LoVo (cell line): ENCODE results near the gene DSC2.
A peak's percentile ranks its signal among the peaks of the same experiment; 100 is the strongest.
"Not testable (repeated sequence)": the region's sequence is repeated elsewhere in the genome, so short reads cannot be mapped to it uniquely, and the experiment has no call there.

ENCODE experiments used
- DNase-seq: peaks from one replicate; pipeline ENCODE4 v3.0.0-alpha.2; 2016; ENCODE audit warnings: low spot score

DSC2 gene

DNA sequence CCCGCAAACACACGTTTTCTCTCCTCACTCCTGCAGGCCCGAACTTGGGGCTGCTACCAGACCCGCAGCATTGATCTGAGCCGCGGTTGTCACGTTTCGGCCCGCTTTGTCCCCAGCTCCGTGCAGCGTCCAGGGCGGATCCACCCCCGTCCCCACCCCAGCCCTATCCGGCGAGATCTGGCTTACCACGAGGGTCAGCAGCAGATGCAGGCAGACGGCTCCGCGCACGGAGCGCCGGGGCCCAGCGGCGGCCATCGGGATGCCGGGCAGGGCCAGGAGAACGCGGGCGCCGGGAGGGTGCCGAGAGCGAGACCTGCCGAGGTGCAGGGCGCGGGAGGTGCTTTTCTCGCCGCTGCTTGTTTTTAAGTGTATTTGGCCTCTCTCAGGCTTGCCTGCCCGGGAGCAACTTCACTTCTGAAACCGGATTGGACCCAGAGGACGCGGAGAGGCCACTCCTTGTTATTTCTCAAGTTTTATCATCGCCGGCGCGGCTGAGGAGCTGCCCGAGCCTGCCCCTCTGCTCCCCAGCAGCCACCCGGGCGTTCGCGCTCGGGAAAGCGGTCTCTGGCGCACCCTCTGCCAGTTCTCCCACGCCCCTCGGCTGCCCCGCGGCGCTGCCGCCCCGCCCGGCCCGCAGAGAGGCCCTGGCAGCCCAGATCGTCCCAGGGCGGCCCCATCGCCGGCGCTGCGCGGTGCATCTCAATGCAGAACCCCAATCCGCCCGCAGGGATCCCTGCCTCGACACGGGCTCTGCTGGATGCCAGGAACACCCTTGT, 59.6 kb downstream of the DSC2 start, which contains the start of gene DSC3:
Gene DSC3 (minus strand): TSS at position 337 of the 776 bp plus-strand sequence. CDS start 82 bp downstream, at position 255.
- DNase-seq = peak; percentile 59

DNA sequence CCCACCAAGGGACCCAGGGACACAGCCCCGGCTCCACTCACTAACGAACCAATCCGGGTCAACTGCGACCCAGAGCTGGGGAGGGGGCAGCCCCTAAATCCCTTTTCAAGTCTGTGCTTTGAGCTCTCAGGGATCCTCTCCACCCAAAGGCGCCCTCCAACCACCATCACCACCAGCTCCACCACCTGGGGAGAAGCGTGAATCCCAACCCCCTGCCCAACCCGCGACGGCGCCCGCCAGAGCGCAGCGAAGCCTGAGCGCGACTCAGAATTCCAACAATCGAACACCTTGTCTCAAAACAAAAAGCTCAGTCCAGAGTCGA, 60.2 kb downstream of the DSC2 start:
- DNase-seq = peak; percentile 22

DNA sequence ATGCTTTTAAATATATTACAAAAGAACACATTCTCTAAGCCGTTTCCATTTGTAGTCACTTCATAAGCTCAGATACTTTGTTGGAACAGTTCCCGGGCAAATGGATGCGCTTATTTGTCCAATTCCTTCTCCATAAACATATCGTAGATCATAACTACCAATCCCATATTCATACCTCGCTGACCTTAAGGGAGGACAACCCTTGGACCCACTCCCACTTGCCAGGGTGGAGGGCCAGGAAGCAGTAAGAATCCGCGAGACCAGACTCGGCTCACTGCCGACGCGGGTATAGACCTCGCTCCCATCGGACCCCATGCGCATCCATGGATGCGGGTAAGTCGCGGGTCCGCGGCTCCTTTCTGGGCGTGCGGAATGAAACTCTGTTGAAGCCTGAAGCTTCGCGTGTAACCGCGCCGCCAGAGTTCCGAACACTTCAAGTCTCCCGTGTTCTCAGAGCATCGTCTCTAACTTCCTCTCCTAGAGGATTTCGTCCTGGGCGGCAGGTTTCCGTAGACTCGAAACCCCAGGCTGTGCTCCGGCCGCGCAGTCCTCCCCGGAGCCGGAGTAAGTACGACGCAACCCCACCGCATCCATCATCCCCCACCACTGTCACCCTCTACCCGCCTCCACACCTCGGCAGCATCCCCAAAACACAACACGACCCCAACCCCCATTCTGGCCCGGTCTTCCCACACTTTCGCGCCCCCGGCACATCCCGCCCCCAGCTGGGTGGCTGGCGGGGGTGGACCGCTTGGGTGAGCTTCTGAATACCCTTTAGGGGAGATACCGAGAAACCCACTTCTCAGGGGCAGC, 60.7 kb downstream of the DSC2 start:
- DNase-seq = peak; percentile 11

DNA sequence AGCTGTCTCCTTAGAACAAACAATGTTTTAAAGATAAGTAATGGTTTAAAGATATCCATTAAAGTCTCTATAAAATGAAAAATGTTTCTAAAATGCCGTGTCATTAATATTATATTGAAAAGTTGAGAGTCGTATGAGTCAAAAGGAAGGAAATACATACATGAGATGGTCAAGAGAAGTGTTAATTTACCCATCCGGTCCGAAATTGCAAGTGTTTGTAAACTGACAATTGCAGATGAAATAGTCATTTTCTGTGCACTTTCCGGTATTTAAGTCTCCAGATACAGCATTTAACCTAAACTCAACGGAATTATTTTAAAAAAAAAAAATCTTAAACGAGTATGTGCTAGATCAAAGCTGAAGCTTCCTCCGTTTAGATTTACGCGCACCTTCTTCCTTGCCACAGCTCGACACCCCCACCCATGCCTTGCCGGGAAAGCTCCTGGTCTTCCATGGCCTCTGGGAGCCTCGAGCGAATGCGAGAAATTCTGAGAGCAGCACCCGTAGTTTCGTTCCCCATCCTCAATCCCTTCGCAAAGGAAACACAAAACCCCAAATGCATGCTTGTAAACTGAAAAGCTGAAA, 61.4 kb downstream of the DSC2 start:
- peak; percentile 30 for DNase-seq

DNA sequence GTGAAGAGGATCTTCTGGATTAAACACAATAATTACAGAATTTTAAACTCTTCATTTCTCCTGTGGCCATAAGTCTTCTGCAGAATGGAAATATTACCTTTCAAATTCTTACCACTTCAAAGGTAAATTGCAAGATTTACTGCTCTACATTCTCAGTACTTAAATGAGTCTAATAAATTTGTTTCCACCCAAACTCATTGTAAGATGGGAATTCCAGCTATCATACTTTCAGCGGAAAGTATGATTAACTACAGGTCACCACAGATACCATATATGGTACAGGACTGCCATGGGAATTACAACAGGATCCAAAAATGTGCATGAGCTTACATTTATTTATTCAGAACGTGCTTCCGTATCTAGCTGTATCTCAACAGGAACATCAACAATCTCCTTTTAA, 62.8 kb downstream of the DSC2 start:
- peak; percentile 43 for DNase-seq

DNA sequence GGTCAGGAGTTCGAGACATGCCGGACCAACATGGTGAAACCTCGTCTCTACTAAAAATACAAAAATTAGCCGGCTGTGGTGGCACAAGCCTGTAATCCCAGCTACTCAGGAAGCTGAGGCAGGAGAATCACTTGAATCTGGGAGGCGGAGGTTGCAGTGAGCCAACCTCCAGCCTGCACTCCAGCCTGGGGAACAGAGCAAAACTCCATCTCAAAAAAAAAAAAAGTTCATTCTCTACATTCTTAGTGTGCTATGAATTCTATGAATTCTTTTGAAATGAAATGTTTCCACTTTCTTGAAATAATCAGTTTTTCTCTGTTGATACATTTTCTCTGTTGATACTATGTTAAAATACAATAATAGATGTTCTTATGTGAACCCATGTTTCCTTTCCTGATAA, 64.5 kb downstream of the DSC2 start:
- not testable (repeated sequence) for DNase-seq

DNA sequence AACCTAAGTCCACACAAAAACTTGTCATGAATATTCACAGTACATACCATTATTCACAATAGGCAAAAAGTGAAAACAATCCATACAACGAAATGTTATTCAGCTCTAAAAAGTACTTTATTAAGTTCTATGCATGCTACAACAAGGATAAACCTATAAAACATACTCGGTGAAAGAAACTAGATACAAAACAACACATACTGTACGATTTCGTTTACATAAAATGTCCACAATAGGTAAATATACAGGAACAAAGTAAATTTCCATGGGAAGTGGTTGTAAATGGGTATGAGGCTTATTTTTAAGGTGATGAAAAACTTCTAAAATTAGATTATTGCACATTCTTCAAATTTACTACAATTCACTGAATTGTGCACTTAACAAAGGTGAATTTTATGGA, 67.7 kb downstream of the DSC2 start:
- DNase-seq = no peak

DNA sequence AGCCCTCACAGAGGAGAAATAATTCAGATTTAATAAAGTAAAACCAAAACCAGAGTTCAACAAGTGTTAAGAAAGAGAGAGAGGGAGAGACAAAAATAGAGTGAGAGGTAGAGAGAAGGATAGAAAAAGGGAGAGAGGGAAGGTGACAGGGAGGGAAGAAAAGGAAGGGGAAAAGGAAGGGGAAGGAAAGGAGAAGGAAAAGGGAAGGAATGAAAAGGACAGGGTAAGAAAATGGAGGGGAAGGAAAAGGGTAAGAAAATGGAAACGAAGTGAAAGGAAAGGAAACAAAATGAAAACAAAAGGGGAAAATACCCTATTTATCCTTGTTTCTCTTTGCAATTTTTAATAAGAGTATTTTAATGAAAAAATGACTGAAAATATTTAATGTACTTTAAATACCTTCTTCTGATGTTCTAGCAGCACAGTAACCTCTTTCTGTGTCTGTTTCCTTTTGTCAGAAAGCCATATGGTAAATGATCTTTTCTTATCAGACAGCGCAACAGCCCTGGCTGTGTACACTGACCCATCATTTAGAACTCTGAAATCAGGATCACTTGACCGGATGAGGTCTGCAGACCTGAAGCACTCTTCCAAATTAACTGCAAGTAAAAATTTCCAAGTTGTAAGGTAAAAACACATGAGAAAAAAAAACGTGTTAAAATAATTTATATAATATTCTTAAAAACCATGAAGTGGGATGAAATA, 71.5 kb downstream of the DSC2 start:
- no peak for DNase-seq

DNA sequence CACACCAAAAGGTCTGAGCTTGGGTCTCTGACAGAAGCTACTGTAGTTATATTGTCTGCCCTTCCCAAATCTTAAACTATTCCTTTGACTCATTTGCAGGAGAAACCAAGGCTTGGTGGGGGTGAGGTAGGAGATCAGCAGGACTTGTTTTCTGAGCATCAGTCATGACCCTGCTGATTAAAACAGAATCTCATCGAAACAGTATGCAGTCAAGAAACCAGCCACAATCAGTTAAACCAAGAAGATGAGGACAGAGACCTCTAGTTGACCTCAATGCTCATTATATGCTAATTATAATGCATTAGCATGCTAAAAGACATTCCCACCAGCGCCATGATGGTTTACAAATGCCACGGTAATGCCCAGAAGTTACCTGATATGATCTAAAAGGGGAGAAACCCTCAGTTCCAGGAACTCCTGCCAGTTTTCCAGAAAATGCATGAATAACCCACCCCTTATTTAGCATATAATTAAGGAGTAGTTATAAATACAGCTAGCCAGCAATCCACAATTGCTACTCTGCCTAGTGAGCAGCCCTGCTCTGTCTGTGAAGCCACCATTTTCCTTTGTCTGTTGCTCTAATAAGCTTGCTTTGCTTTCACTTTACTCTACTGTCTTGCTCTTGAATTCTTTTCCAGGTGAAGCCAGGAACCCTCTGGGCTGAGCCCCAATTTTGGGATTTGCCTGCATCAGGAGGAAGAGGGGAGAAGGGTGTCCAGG, 86.3 kb downstream of the DSC2 start:
- DNase-seq = no peak

DNA sequence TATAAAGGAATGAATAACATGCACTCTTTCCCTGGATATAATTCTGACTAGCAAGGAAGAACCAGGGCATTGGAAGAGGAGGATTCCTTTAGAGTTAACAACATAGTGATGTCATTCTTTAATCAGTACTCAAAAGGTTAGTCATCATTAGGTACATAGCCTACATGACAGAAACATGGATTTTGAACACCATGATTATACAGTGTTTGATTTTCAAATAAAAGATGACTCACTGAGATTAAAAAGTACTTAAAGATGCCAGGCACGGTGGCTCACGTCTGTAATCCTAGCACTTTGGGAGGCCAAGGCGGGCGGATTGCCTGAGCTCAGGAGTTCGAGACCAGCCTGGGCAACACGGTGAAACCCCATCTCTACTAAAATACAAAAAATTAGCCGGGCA, 90.8 kb downstream of the DSC2 start:
- peak; percentile 85 for DNase-seq

DNA sequence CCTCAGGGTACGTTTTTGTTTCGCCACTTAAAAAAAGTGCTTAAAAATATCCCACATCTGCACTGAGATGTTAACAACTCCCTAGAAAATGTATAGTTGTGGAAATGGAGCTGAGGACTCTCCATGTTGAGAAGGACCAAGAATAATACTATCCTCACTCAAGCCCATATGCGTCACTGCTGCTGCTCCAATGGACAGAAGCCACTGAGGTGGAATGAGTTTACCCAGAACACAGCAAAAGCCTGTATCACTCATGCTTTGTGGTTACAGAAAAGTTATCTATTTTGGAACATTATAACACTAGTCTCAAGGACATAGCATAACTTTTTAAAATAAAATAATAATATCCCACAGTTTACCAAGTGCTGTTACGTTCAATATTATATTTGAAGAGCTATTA, 91.6 kb downstream of the DSC2 start:
- DNase-seq = no peak
